T-helper 1 cell treated with Interleukin-12 subunit alpha and Interleukin-12 subunit beta and Interleukin-4 antibody, amounts not matched to agents 30 ng/mL and 1 ng/mL, for 36 hours (primary cell): ENCODE measurements around the gene VIPR2. TPM values are rescaled to one million over a fixed set of nuclear protein-coding genes. Genes with fewer than 3 reads are reported as not detected.

Source experiments
- intact Hi-C: fragments of 100-400 bp; cut with micrococcal nuclease; formaldehyde crosslinking; loops from one replicate; pipeline ENCODE4 v1.15.1; 2024
- total RNA-seq: library from RNA; stranded (reverse); gene quantifications from 2 replicates; pipeline ENCODE4 v1.2.3, GENCODE V29; 2022

VIPR2 gene
- total RNA-seq, 1 donor from 2014 or later = 0.56 TPM

- intact Hi-C loops = no loop called here
These were observed 115.9 kb downstream of the VIPR2 start for GRCh38 chr7:159028508-159029401.

DNA sequence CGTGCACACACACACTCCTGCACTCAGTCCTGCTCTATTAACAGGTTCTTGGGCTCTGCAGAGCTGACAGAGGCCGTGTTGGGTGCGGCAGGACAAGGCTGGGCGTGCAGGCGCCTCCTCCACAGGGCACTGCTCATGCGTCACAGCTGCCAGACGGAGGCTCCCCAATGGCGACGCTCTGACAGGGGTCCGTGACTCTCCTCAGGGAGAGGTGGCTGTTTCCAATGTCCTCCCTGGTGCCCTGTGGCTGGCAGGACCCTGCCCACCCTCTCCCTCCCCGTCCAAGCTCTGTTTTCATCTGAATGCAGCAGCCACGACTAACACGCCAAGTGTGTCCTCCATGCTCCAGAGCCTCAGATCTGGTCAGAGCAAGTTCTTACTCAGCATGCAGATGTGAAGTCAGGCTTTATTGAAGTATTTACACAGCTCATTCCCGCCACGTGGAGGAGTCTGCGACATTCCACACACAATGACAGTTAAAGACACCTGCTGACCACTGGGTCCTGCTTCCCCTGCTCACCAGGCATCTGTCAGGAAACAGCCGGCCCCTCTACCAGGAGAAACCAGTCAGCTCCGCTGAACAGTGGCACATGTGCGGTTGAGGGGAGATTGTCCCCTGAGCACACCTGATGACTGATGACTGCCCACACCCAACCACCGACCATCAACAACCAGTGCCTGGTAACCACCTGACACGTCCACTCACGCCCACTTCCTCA, 116.7 kb downstream of the VIPR2 start:
- intact Hi-C loops = no loop called here

- intact Hi-C loops = no loop called here
These were observed 117.4 kb downstream of the VIPR2 start for GRCh38 chr7:159027056-159027788.

GRCh38 chr7:159026271-159027055, 118.2 kb downstream of the VIPR2 start:
- intact Hi-C loops = no loop called here

DNA sequence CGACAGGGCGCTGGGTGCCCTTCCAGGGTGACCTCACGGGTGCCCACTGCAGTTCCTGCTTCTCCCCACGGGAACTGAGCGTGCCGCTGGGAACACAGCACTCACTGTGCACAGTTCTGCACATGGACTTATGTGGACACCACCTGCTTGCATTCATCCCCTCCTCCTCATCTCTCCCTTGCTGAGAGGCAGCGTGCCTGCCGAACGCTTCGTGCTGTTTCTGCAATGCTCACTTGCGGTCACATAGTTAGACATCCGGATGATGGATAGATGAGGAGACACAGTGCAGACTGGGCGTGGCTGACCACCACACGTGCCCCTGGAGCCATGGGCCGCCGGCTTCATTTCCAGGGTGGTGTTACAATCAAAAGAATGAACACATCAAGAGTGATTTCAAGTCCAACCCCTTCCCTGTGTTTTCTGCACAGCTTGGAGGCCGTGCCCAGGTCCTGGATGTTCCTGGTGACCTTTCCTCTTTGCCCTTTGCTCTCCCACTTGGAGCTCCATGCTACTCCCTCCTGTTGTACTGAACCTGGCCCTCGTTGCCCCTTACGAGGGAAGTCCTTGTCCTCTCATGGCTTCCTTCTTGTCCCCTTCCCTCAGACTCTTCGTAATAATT, 119.4 kb downstream of the VIPR2 start:
- intact Hi-C loops = no loop called here

GRCh38 chr7:159024280-159024951, 120.3 kb downstream of the VIPR2 start:
- intact Hi-C loops = no loop called here

GRCh38 chr7:159023746-159024145, 120.9 kb downstream of the VIPR2 start:
- intact Hi-C loops = no loop called here

GRCh38 chr7:159023206-159023605, 121.5 kb downstream of the VIPR2 start:
- intact Hi-C loops = no loop called here

DNA sequence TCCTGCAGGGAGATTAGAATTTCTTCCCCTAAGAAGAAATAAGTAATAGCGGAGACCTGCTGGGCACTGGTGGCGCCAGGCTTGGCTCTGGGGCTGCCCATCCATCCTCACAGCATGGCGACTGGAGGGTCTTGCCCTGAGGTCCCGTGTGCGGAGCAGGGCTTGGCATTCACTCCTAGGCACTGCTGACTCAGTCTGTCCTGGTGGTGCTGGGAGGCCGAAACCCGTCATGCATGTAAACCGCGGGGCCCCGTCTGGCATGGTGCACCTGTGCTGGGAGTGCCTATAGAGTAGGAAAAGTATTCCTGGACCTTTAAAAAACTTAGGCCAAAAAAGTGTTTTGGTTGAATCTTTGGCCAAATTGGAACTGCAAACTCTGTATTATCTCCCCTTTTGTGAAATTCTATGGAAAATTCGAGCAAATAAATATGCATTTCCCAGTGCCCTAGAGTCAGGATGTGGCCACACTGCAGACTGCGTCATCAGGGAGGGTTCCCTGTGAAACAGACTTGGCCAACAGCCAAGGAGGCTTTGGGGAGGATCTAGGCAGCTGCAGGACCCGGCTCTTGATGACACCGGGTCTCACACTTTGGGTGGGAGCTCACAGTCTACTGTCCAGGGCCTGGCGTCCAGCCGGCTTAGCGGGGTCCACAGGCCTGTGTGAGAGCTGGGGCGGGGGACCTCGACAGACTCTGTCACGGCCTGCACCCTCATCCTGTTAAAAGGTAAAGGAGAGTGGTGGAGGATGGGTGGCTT, 122.3 kb downstream of the VIPR2 start:
- intact Hi-C loops = no loop called here

DNA sequence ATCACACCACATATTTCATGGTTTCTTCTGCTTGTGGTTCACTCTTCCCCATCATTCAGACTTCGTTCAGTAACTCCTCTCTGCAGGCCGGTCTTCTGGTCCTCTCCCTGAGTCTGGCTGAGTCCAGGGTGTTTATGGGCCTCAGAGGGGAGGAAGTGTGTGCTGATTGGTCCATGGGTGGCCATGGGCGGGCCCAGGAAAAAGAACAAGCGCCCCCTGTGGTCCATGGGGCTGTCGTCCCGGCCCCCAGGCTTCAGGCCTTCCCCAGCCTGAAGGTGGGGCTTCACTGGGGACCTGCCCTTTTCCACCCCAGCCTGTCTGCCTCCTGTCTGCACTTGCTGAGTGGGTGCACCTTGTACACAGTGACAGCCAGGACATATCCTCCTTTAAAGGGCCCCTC, 123.7 kb downstream of the VIPR2 start:
- intact Hi-C loops = no loop called here

DNA sequence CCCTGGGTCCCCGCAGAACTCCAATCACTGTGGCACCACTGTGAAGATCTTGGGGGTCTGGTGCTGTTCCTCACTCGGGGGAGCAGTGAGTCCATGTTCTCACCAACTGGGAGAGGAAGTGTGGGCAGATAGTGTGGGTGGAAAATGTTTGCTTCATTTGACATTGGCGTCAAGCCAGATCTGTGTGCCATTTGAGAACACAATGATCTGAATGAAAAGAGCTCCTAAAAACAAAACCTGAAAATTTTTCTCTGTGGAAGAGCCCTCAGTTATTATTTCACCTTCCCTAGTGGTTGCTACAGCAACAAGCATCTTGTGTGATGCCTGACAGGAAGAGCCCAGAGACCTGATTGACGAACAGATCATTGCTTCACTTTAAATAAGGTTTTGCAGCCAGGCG, 125.6 kb downstream of the VIPR2 start:
- intact Hi-C loops = no loop called here

DNA sequence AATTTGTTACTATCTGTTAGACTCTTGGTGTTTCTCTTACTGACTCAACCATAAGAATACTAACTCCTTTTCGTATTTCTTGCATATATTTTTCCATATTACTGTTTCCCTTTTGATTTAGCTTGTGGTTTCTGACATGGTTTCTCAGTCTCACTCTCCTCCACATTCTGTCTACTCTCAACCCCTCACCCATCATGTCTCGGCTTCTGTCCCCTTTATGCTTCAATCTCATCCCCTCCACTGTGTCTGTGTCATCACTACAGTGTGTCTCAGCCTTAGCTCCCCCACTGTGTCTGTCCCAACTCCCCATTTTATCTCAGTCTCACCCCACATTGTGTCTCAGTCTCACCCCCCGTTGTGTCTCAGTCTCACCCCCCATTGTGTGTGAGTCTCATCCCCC, 126.9 kb downstream of the VIPR2 start:
- intact Hi-C loops = no loop called here

GRCh38 chr7:159017210-159017609, 127.5 kb downstream of the VIPR2 start:
- intact Hi-C loops = no loop called here

GRCh38 chr7:159016591-159016990, 128.1 kb downstream of the VIPR2 start:
- intact Hi-C loops = no loop called here

DNA sequence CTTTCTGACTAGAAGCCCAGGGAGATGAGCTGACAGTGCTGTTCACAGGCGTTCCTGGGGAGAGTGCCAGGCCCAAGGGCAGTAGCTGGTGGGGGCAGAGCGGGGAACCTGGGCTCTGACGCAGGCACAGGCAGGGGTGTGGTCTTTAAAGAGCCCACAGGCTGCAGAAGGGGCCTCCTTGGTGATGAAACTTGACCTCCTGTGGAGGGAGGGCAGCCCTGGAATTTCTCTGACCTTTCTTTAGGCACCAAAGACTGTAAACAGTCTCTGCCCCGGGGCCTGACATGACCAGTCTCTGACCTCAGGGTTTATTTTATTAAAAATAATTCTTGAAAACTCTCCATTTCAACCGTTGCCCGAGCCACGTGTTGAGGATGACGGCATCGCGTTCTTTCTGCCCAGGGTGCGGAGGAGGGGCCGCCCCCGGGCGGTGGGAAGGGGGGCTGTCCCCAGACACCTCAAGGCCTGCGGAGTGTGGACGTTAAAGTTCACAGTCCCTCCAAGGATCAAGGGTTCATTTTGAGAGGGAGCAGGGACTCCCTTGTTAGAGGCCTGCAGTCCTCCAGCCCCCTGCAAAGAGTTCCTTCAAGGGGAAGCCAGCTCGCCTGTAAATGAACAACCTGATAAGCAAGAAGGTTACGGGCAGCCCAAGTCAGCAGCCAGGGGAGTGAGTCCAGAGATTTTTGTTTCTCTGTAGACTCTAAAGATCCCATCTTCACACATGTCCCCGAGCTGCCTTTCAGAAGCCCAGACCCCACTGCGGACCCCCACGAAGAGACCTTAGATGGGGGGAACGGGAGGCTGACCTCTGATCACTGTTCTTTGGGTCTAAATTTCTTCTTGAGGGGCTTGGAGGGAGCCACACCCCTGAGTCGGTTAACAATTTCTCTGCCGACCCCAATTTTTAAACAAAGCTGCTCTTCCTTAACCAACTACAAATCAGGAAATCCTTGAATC, 128.9 kb downstream of the VIPR2 start:
- intact Hi-C loops = no loop called here

- intact Hi-C loops = no loop called here
These were observed 129.6 kb downstream of the VIPR2 start for GRCh38 chr7:159015081-159015453.

DNA sequence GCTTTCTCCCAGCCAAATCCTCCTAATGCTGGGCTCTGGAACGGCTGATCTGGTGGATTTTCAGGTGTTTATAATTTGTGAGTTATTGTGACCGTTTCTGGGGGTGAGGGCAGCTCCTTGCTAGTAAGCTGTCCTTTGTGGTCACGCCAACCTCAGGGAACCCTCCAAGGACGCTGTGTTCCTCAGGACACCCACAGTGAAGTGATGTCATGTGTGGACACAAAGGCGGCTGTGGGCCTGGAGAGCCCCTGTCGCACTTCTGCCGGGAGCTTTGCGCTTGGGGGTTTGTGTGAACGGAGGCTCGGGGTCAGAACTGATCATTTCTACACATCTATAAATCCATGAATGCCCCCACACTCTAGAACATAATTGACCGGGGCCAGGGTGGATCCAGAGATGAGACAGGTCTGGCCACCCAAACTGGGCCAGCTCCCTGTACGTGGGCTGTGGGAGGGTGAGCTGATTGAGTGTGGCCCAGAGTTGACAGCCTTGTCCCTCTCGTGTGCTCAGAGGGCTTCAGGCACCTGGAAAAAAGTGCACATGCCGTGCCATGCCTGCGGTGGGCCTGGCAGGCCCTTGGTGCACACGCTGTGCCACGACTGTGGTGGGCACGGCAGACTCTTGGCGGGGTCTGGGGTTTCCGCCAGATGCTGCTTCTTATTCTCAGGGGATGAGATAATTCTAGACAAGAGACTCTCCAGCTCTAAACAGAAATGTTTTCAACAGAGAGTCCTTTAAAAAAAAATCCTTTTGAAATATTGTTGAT, 130.2 kb downstream of the VIPR2 start:
- intact Hi-C loops = no loop called here
